ENCODE measurements around the gene SEMA3B. TPM values are rescaled to one million over a fixed set of nuclear protein-coding genes. Genes with fewer than 3 reads are reported as not detected.

Gene SEMA3B
- total RNA-seq, 1 donor from 2014 or later, result 179 TPM

DNA sequence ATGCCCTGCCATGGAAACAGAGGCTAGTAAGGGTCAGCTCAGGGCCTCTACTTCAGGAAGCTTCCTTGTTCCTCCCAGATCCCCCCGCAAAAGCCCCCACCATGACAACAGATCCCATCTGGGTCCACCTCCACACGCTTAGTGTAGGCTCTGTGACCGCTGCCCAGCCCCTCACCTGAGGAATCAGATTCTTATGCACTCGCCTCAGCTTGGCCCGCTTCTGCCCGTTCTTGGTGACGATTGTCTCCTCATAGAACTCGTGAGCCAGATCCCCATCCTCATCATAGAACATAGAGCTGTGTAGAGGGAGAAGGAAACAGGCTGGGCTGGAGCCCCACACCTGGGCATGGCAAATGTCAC, 57.2 kb downstream of the SEMA3B start:
- Mint-ChIP-seq H3K27ac (no peak overlapping the region), H3K4me1 (peaks cover 28% of the 10 kb centered on the region), H3K9me3 (no peaks in the 10 kb centered on the region), H3K4me3 (peak overlapping the region; percentile 90), H3K36me3 (peaks cover 5% of the 10 kb centered on the region), H3K27me3 (ENCODE audit: low read depth) (no peaks in the 10 kb centered on the region)
- DNase-seq (ENCODE audit: low spot score in 2 of 2, unreplicated experiment in 2 of 2), result no peak
- TF ChIP-seq, protein P1, sequence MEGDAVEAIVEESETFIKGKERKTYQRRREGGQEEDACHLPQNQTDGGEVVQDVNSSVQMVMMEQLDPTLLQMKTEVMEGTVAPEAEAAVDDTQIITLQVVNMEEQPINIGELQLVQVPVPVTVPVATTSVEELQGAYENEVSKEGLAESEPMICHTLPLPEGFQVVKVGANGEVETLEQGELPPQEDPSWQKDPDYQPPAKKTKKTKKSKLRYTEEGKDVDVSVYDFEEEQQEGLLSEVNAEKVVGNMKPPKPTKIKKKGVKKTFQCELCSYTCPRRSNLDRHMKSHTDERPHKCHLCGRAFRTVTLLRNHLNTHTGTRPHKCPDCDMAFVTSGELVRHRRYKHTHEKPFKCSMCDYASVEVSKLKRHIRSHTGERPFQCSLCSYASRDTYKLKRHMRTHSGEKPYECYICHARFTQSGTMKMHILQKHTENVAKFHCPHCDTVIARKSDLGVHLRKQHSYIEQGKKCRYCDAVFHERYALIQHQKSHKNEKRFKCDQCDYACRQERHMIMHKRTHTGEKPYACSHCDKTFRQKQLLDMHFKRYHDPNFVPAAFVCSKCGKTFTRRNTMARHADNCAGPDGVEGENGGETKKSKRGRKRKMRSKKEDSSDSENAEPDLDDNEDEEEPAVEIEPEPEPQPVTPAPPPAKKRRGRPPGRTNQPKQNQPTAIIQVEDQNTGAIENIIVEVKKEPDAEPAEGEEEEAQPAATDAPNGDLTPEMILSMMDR (IDR thresholded peaks at IDR 0.05; ENCODE audit: unreplicated experiment), result no peak

DNA sequence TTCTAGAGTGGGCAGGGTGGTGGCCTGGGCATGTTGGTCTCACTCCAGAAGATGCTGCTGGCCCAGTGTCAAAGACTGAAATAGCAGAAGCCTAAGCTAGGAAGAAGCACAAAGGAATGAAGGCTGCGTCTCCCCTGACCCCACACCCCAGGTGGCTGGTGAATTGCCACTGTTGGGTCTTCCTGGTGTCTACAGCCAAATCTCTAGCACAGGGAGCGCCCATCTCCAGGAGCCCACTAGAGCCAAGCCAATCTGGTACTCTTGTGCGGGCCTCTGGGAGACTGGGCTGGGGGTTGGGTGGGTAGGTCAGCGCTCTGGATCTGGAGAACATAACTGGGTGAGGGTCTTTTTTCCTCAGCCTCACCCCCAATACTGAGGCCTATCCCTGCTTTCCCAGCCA, 58.2 kb downstream of the SEMA3B start:
- Mint-ChIP-seq H3K27ac (no peak overlapping the region), H3K4me1 (peaks cover 28% of the 10 kb centered on the region), H3K9me3 (no peaks in the 10 kb centered on the region), H3K27me3 (ENCODE audit: low read depth) (no peaks in the 10 kb centered on the region), H3K36me3 (peaks cover 5% of the 10 kb centered on the region), H3K4me3 (peak overlapping the region; percentile 90)
- TF ChIP-seq, protein P1 (IDR thresholded peaks at IDR 0.05; ENCODE audit: unreplicated experiment), result no peak
- DNase-seq (ENCODE audit: low spot score in 2 of 2, unreplicated experiment in 2 of 2), result no peak

Small RNAs within 50 kb of the gene (microRNA-seq; reads per million reads assigned to microRNA genes)
- gene MIR5787, result not detected

Other genes starting within 250 kb of the SEMA3B start
- 301 to 332 TPM (median 322 TPM) in 3 replicates for gene RBM5, start 180.2 kb upstream of the SEMA3B start, total RNA-seq
- gene SEMA3F, start 113.8 kb upstream of the SEMA3B start, total RNA-seq, result 94.5 to 101 TPM (median 99.1 TPM) in 3 replicates
- 0.27 to 0.98 TPM (median 0.55 TPM) in 3 replicates for gene GNAT1, start 77.5 kb upstream of the SEMA3B start, total RNA-seq
- gene SLC38A3, start 63.9 kb upstream of the SEMA3B start, total RNA-seq, result 0.84 to 2.5 TPM (median 1.8 TPM) in 3 replicates
- 155 to 159 TPM (median 156 TPM) in 3 replicates for gene GNAI2, start 32.9 kb upstream of the SEMA3B start, total RNA-seq
- gene LSMEM2, start 9.9 kb downstream of the SEMA3B start, total RNA-seq, result 0.38 to 0.51 TPM (median 0.50 TPM) in 3 replicates
- 40.2 to 47.3 TPM (median 46.9 TPM) in 3 replicates for gene IFRD2, start 23.3 kb downstream of the SEMA3B start, total RNA-seq
- 2.9 to 3.0 TPM (median 2.9 TPM) in 3 replicates for gene HYAL3, start 30.3 kb downstream of the SEMA3B start, total RNA-seq
- gene NAA80, start 30.3 kb downstream of the SEMA3B start, total RNA-seq, result 14.5 to 17.3 TPM (median 15.4 TPM) in 3 replicates
- gene HYAL1, start 34.4 kb downstream of the SEMA3B start, total RNA-seq, result 2.4 to 3.5 TPM (median 2.7 TPM) in 3 replicates
- 71.5 to 76.3 TPM (median 75.1 TPM) in 3 replicates for gene HYAL2, start 53.6 kb downstream of the SEMA3B start, total RNA-seq
- 19.8 to 23.3 TPM (median 20.3 TPM) in 3 replicates for gene TUSC2, start 59.1 kb downstream of the SEMA3B start, total RNA-seq
- gene RASSF1, start 71.7 kb downstream of the SEMA3B start, total RNA-seq, result 13.7 to 15.4 TPM (median 14.3 TPM) in 3 replicates
- 0.54 to 1.00 TPM (median 0.83 TPM) in 3 replicates for gene ZMYND10, start 76.6 kb downstream of the SEMA3B start, total RNA-seq
- 19.9 to 23.4 TPM (median 23.3 TPM) in 3 replicates for gene NPRL2, start 81.6 kb downstream of the SEMA3B start, total RNA-seq
- 12.9 to 13.6 TPM (median 13.1 TPM) in 3 replicates for gene CYB561D2, start 81.7 kb downstream of the SEMA3B start, total RNA-seq
- 38.6 to 41.3 TPM (median 40.3 TPM) in 3 replicates for gene TMEM115, start 90.4 kb downstream of the SEMA3B start, total RNA-seq
- 9.9 to 10.8 TPM (median 9.9 TPM) in 3 replicates for gene CACNA2D2, start 234.5 kb downstream of the SEMA3B start, total RNA-seq

All from mesothelial cell of epicardium (in vitro differentiated cells).